ENCODE results near the gene ARHGEF10L.

ARHGEF10L gene

GRCh38 chr1:17671741-17672140, 132.2 kb downstream of the ARHGEF10L start:
- no peak overlapping the region for H3K4me3 ChIP-seq
- no peak for TF ChIP-seq CTCF (IDR thresholded peaks at IDR 0.05)
- DNase-seq (ENCODE audit: low spot score), result no peak
- peak overlapping the region in 1 of 2 donors; percentile 67 for H3K27ac ChIP-seq

GRCh38 chr1:17672226-17672625, 132.7 kb downstream of the ARHGEF10L start:
- Histone ChIP-seq H3K4me3 (no peak overlapping the region), H3K27ac (peak overlapping the region in 1 of 2 donors; percentile 67)
- TF ChIP-seq CTCF (IDR thresholded peaks at IDR 0.05), result no peak
- no peak for DNase-seq (ENCODE audit: low spot score)

- TF ChIP-seq CTCF (IDR thresholded peaks at IDR 0.05), result no peak
- peak overlapping the region in 1 of 2 donors; percentile 47 for H3K27ac ChIP-seq
- DNase-seq (ENCODE audit: low spot score), result no peak
- H3K4me3 ChIP-seq, result no peak overlapping the region
These were observed 134.0 kb downstream of the ARHGEF10L start for GRCh38 chr1:17673329-17674072.

GRCh38 chr1:17674726-17675500, 135.4 kb downstream of the ARHGEF10L start:
- TF ChIP-seq CTCF (IDR thresholded peaks at IDR 0.05), result no peak
- H3K4me3 ChIP-seq, result no peak overlapping the region
- H3K27ac ChIP-seq, result peak overlapping the region in 1 of 2 donors; percentile 10
- DNase-seq (ENCODE audit: low spot score), result no peak

- DNase-seq (ENCODE audit: low spot score), result no peak
- no peak overlapping the region for H3K27ac ChIP-seq
- no peak for TF ChIP-seq CTCF (IDR thresholded peaks at IDR 0.05)
These were observed 136.2 kb downstream of the ARHGEF10L start for GRCh38 chr1:17675744-17676143.

GRCh38 chr1:17676387-17677060, 137.0 kb downstream of the ARHGEF10L start:
- H3K27ac ChIP-seq, result no peak overlapping the region
- DNase-seq (ENCODE audit: low spot score), result no peak
- TF ChIP-seq CTCF (IDR thresholded peaks at IDR 0.05), result no peak
- no peak overlapping the region for H3K4me3 ChIP-seq

More at GRCh38 chr1:17675744-17676143, 136.2 kb downstream of the ARHGEF10L start:
- no peak overlapping the region for H3K4me3 ChIP-seq

All from coronary artery (tissue), 2 donors.